Erythroblast (primary cell): ENCODE measurements around the gene KDM4C.

ENCODE experiments used
- GATA1 ChIP-seq: IDR thresholded peaks from 2 replicates; pipeline ENCODE4 v1.6.1; 2011; ENCODE audit warnings: low read depth, mild to moderate bottlenecking, control low read depth, low read length, moderate library complexity
- POLR2A ChIP-seq: IDR thresholded peaks from 2 replicates; pipeline ENCODE4 v1.6.1; 2011; ENCODE audit warnings: mild to moderate bottlenecking, low read length

- TF ChIP-seq POLR2A (no peak), GATA1 (no peak)
Observed at GRCh38 chr9:6716766-6717165, 41.0 kb upstream of the KDM4C start.
